Hematopoietic multipotent progenitor cell treated with erythropoietin and hydrocortisone succinate and interleukin-3 and kit ligand, for 17 days (in vitro differentiated cells): Measurements from ENCODE around the gene BEST1.
"Not testable (repeated sequence)": the region's sequence is repeated elsewhere in the genome, so short reads cannot be mapped to it uniquely, and the experiment has no call there.

Experiments used
- DNase-seq: peaks from one replicate; pipeline ENCODE4 v3.0.0-alpha.2; 2015; ENCODE audit warnings: low spot score

BEST1 gene

GRCh38 chr11:61978703-61979661, 28.8 kb downstream of the BEST1 start:
- no peak for DNase-seq

- no peak for DNase-seq
Measured at GRCh38 chr11:61980783-61981541, 30.8 kb downstream of the BEST1 start.

DNA sequence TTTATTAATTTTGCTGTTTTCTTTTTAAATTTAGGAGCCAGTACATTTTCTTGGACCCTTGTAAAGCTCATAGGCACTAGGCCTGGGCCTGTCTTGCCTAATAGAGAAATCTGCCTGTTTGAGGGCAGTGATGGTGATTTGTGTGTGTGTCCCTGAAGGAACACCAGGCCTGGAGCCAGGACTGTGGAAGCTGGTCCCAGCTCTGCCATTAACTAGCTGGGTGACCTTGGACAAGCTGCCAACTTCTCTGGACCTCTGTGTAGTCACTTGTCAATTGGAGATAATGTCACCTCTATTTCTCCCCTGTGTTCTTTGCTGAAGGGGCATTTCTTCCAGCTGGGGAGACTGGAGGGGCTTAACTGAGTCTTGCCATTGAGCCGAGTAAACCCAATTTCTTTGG, 33.3 kb downstream of the BEST1 start:
- no peak for DNase-seq

GRCh38 chr11:61985869-61986268, 35.7 kb downstream of the BEST1 start:
- DNase-seq, result no peak

GRCh38 chr11:61994981-61995380, 44.8 kb downstream of the BEST1 start:
- no peak for DNase-seq

DNA sequence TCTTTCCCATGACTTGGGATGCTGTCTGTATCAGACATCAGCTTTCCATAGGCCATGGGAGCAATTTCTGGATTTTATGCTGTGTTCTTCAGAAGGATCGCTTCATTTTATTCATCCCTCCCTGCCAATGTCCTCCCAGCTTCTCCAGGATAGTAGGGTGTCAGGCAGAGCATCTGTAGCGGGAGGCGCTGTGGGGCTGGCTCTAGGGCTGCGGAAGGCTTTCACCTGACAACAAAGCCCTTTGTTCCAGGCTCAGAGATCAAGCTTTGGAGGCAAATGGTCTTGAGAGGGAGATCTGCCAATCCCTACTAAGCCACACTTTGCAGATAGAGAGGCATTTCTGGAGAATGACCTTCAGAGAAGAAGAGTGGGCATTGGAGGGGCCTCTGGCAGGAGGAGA, 46.8 kb downstream of the BEST1 start:
- DNase-seq, result no peak

DNA sequence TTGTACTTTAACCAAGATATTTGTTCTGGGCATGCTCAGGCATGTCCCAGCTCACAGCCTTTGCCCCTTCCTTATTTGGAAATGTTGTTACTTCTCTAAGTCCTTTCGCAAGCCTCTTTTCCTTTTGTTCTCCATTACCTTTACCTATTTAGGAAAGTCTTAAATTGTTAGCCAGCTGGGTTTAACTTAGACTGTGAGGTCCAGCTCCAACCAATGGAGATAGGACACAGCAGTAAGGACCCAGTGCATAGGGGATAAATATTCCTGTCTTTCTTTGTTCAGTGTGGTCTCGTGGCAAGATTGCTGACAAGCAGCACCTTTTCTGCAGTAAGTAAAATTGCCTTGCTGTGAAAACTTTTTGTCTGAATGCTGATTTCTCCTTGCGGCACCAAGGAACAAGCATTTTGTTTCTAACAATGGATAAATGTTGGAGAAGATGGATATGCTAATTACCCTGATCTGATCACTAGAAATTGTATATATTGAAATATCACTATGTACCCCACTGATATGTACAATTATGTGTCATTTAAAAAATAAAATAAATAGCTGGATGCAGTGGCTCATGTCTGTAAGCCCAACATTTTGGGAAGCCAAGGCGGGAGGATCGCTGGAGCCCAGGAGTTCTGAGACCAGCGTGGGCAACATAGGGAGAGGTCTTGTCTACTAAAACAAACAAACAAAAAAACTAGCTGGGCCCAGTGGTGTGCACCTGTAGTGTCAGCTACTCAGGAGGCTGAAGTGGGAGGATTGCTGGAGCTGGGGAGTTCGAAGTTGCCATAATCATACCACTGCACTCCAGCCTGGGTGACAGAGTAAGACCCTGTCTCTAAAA, 49.2 kb downstream of the BEST1 start:
- DNase-seq, result no peak

DNA sequence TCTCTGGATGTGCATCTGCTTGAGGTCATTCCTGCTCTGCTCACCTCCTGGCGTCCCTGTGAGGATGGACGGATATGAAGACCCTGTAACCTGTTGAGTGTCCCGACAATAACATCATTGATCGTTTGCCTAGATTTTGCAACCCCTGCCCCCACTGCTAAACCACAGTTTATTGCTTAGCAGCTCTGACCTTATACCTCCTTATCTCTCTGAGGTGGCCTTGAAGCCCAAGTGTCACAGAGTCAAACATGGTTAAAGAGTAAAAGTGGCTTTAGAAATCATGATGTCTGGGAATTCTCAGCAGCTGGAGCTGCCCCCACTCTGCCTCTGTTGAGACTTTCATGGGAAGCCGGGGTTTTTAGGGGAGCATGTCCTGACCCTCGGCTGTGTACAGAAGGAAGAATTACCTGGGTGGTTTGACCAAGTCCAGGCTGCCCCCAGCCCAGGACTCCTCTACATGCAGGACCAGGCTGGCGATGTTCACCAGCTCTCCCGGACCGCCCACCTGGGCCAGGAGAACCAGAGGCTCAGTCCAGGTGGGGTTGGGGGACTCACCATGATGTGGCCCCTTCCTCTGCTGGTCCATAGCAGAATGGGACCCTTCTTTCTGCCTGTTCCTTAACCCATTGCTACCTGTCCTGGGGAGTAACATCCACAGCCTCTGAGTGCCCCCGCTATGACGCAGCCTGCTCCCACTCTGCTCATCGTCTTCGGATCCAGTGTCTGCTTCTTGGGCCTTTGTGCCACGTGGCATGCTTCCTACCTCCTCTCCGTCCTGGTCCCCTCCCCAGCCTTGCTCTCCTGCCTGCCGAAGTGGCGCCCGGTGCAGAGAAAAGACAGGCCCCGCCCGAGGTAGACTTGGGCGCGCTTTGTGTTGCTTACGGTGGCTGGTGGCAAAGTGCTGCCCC, 50.6 kb downstream of the BEST1 start:
- DNase-seq, result no peak

- DNase-seq, result no peak
Measured at GRCh38 chr11:62001450-62002191, 51.5 kb downstream of the BEST1 start.

- DNase-seq, result not testable (repeated sequence)
Measured at GRCh38 chr11:62002283-62002682, 52.1 kb downstream of the BEST1 start.

DNA sequence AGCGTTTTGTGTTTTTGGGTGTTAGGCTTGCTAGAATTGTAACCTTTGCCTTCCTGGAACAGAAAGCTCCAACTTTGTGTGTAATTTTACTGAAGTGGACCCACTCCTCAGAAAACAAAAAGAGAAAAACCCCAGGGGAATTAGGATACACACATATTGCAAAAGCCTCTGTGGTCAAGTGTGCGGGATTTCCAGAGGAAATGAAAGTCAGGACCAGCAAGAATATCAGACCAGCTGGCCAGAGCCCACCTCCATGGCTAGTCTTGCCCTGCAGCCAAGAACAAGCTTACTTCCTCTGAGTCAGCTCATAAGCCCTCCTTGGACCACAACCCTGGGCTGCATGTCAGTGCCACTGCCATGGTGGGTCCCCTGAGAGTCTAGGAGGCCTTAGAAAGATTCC, 54.3 kb downstream of the BEST1 start:
- no peak for DNase-seq

- DNase-seq, result no peak
Measured at GRCh38 chr11:62008193-62008592, 58.0 kb downstream of the BEST1 start.

DNA sequence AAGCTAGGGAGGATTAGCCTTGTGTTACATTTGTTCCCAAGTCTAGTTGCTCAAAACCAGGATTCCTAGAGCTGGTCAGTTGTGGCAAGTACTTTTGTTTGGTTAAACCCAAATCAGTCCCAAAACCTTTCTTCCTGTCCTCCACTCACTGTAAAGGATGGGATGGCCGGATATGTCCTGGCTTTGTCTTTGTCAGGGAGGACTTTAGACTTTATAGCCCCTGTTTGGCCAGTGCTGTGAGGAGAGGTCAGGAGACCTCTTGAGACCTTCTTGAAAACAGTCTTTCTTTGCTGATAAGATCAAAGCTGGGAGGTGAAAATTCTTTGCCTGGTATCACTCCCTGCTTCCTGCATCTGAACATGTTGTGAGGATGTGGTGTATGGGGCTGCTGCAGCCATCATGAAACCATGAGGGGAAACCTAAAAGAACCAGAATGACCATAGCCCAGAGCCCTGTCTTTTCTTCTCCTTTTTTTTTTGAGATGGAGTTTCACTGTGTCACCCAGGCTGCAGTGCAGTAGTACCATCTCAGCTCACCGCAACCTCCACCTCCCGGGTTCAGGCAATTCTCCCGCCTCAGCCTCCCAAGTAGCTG, 60.9 kb downstream of the BEST1 start:
- DNase-seq, result no peak

GRCh38 chr11:62011881-62012280, 61.7 kb downstream of the BEST1 start:
- no peak for DNase-seq

GRCh38 chr11:62012451-62012831, 62.3 kb downstream of the BEST1 start:
- no peak for DNase-seq

GRCh38 chr11:62012832-62013461, 62.8 kb downstream of the BEST1 start:
- no peak for DNase-seq
